ENCODE results near the gene ADAD1. TPM values are rescaled to one million over a fixed set of nuclear protein-coding genes. Genes with fewer than 3 reads are reported as not detected.

The ADAD1 gene
- total RNA-seq, 2 donors from 2014 or later = not detected

DNA sequence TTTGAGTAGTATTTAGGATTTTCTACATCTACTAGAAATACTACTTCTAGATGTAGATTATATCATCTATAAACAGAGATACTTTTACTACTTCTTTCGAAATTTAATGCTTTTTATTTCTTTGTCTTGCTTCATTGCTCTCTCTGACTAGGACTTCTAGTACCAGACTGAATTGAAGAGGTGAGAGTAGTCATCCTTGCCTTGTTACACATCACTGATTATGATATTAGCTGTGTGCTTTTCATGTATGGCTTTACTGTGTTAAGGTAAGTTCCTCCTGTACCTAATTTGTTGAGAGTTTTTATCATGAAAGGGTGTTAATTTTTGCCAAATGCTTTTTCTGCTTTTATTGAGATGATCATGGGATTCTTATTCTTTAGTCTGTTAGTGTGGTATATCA is 97.3 kb downstream of the ADAD1 start:
- Histone ChIP-seq H3K36me3 (ENCODE audit: control insufficient read depth, insufficient read depth, low read length) (no peaks in the 10 kb centered on the region), H3K9ac (ENCODE audit: extremely low read depth, low read length, poor library complexity, severe bottlenecking) (no peak overlapping the region), H3K27ac (ENCODE audit: low read depth, low read length) (no peak overlapping the region), H3K4me1 (ENCODE audit: control insufficient read depth, insufficient read depth, low read length) (no peaks in the 10 kb centered on the region), H3K9me3 (ENCODE audit: control insufficient read depth, low read length) (peaks cover 3% of the 10 kb centered on the region), H3K27me3 (ENCODE audit: control insufficient read depth, insufficient read depth, low read length, poor library complexity, severe bottlenecking) (no peaks in the 10 kb centered on the region), H3K4me3 (ENCODE audit: low read length) (no peak overlapping the region)
- Mint-ChIP-seq H3K9me3 (no peaks in the 10 kb centered on the region), H3K4me3 (no peak overlapping the region), H3K27ac (no peak overlapping the region), H3K36me3 (ENCODE audit: low read depth) (no peaks in the 10 kb centered on the region), H3K4me1 (peaks cover 5% of the 10 kb centered on the region), H3K27me3 (ENCODE audit: insufficient read depth) (no peaks in the 10 kb centered on the region)
- TF ChIP-seq, protein P1, sequence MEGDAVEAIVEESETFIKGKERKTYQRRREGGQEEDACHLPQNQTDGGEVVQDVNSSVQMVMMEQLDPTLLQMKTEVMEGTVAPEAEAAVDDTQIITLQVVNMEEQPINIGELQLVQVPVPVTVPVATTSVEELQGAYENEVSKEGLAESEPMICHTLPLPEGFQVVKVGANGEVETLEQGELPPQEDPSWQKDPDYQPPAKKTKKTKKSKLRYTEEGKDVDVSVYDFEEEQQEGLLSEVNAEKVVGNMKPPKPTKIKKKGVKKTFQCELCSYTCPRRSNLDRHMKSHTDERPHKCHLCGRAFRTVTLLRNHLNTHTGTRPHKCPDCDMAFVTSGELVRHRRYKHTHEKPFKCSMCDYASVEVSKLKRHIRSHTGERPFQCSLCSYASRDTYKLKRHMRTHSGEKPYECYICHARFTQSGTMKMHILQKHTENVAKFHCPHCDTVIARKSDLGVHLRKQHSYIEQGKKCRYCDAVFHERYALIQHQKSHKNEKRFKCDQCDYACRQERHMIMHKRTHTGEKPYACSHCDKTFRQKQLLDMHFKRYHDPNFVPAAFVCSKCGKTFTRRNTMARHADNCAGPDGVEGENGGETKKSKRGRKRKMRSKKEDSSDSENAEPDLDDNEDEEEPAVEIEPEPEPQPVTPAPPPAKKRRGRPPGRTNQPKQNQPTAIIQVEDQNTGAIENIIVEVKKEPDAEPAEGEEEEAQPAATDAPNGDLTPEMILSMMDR (conservative IDR thresholded peaks at IDR 0.05) = no peak
- WGBS, 2 experiments (ENCODE audit: insufficient coverage in 1 of 2, insufficient read length in 1 of 2) = 85% methylated on average over 1 of the region's 1 CpG; no CpG with 5 or more reads in 1 of the 2 experiments
- no peak for DNase-seq

DNA sequence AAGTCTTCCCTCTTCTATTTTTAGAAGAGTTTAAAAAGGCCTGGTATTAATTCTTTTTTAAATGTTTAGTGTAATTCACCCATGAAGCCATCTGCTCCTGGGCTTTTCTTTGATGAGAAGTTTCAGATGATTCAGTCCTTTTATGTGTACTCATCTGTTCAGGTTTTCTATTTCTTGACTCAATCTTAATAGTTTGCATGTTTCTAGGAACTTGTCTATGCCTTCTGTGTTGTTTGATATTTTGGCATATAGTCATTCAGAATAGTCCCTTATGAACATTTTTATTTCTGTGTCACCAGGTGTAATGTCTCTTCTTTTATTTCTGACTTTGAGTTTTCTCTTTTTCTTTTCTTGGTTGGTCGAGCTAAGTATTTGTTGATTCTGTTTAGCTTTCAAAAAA is 97.9 kb downstream of the ADAD1 start:
- H3K27me3 Mint-ChIP-seq (ENCODE audit: insufficient read depth) = no peaks in the 10 kb centered on the region
- H3K4me3 Mint-ChIP-seq = no peak overlapping the region
- no peaks in the 10 kb centered on the region for H3K9me3 Mint-ChIP-seq
- H3K27ac Mint-ChIP-seq = no peak overlapping the region
- TF ChIP-seq, protein P1 (conservative IDR thresholded peaks at IDR 0.05) = no peak
- H3K36me3 ChIP-seq (ENCODE audit: control insufficient read depth, insufficient read depth, low read length) = no peaks in the 10 kb centered on the region
- no peak overlapping the region for H3K27ac ChIP-seq (ENCODE audit: low read depth, low read length)
- peaks cover 5% of the 10 kb centered on the region for H3K4me1 Mint-ChIP-seq
- no peaks in the 10 kb centered on the region for H3K36me3 Mint-ChIP-seq (ENCODE audit: low read depth)
- H3K4me3 ChIP-seq (ENCODE audit: low read length) = no peak overlapping the region
- H3K4me1 ChIP-seq (ENCODE audit: control insufficient read depth, insufficient read depth, low read length) = no peaks in the 10 kb centered on the region
- 100% methylated on average over 1 of the region's 1 CpG; no CpG with 5 or more reads in 1 of the 2 experiments for WGBS, 2 experiments (ENCODE audit: insufficient coverage in 1 of 2, insufficient read length in 1 of 2)
- H3K9me3 ChIP-seq (ENCODE audit: control insufficient read depth, low read length) = peaks cover 3% of the 10 kb centered on the region
- no peak overlapping the region for H3K9ac ChIP-seq (ENCODE audit: extremely low read depth, low read length, poor library complexity, severe bottlenecking)
- H3K27me3 ChIP-seq (ENCODE audit: control insufficient read depth, insufficient read depth, low read length, poor library complexity, severe bottlenecking) = no peaks in the 10 kb centered on the region
- DNase-seq = no peak

Other genes starting within 250 kb of the ADAD1 start
- gene BLTP1, start 226.7 kb upstream of the ADAD1 start, total RNA-seq = 10 to 100 TPM; 43.0 to 52.5 TPM
- not detected for gene IL2, start 77.7 kb downstream of the ADAD1 start, total RNA-seq
- not detected for gene IL21, start 242.1 kb downstream of the ADAD1 start, total RNA-seq

Data from endodermal cell (in vitro differentiated cells).